H9 (cell line): ENCODE results near the gene DPH5. TPM values are rescaled to one million over a fixed set of nuclear protein-coding genes. Genes with fewer than 3 reads are reported as not detected.

Source experiments
- DNase-seq: peaks from one replicate; pipeline ENCODE4 v3.0.0-alpha.2; 2017
- H2AFZ ChIP-seq: one replicate; pipeline ENCODE4 v1.6.1; 2013; ENCODE audit warnings: mild to moderate bottlenecking, low read length, control low read depth, moderate library complexity
- H2AK5ac ChIP-seq: 2 replicates; pipeline ENCODE4 v1.6.1; 2013; ENCODE audit warnings: low read length, control low read depth, mixed read lengths; ENCODE audit not compliant: insufficient read length
- H2BK120ac ChIP-seq: one replicate; pipeline ENCODE4 v1.6.1; 2013; ENCODE audit warnings: low read depth, mild to moderate bottlenecking, low read length, control low read depth, inconsistent platforms; ENCODE audit not compliant: poor library complexity, severe bottlenecking
- H2BK12ac ChIP-seq: 2 replicates; pipeline ENCODE4 v1.6.1; 2013; ENCODE audit warnings: low read length, control low read depth, mixed read lengths, low read depth; ENCODE audit not compliant: insufficient read length
- H2BK15ac ChIP-seq: 2 replicates; pipeline ENCODE4 v1.6.1; 2013; ENCODE audit warnings: low read depth, low read length, control low read depth
- H2BK20ac ChIP-seq: one replicate; pipeline ENCODE4 v1.6.1; 2013; ENCODE audit warnings: low read depth, mild to moderate bottlenecking, low read length, control low read depth, inconsistent platforms; ENCODE audit not compliant: poor library complexity, severe bottlenecking
- H2BK5ac ChIP-seq: 2 replicates; pipeline ENCODE4 v1.6.1; 2013; ENCODE audit warnings: low read length, control low read depth, mixed read lengths; ENCODE audit not compliant: insufficient read length
- H3K14ac ChIP-seq: 2 replicates; pipeline ENCODE4 v1.6.1; 2013; ENCODE audit warnings: low read length, control low read depth; ENCODE audit not compliant: insufficient read depth
- H3K18ac ChIP-seq: 2 replicates; pipeline ENCODE4 v1.6.1; 2013; ENCODE audit warnings: low read depth, mild to moderate bottlenecking, mixed read lengths, low read length, control low read depth; ENCODE audit not compliant: insufficient read length
- H3K23ac ChIP-seq: 2 replicates; pipeline ENCODE4 v1.6.1; 2013; ENCODE audit warnings: low read length, control low read depth, mixed read lengths, low read depth; ENCODE audit not compliant: insufficient read length
- H3K23me2 ChIP-seq: 2 replicates; pipeline ENCODE4 v1.6.1; 2013; ENCODE audit warnings: low read depth, mild to moderate bottlenecking, mixed read lengths, low read length, control low read depth; ENCODE audit not compliant: insufficient read length, poor library complexity, severe bottlenecking
- H3K27ac ChIP-seq: 2 replicates; pipeline ENCODE4 v1.5.1; 2013; ENCODE audit warnings: low read length, control low read depth, mixed read lengths, low read depth; ENCODE audit not compliant: insufficient read length
- H3K27me3 ChIP-seq: 2 replicates; pipeline ENCODE4 v1.6.1; 2013; ENCODE audit warnings: low read length, control low read depth, inconsistent platforms; ENCODE audit not compliant: insufficient read depth
- H3K4ac ChIP-seq: 2 replicates; pipeline ENCODE4 v1.6.1; 2013; ENCODE audit warnings: low read depth, mild to moderate bottlenecking, control low read depth, inconsistent platforms, low read length, moderate library complexity
- H3K4me1 ChIP-seq: 2 replicates; pipeline ENCODE4 v1.6.1; 2013; ENCODE audit warnings: low read length, control low read depth, inconsistent platforms; ENCODE audit not compliant: insufficient read depth
- H3K4me2 ChIP-seq: 2 replicates; pipeline ENCODE4 v1.6.1; 2013; ENCODE audit warnings: low read length, control low read depth, mixed read lengths; ENCODE audit not compliant: insufficient read length, insufficient read depth
- H3K56ac ChIP-seq: 2 replicates; pipeline ENCODE4 v1.6.1; 2013; ENCODE audit warnings: low read depth, mild to moderate bottlenecking, mixed read lengths, low read length, control low read depth; ENCODE audit not compliant: insufficient read length
- H3K79me1 ChIP-seq: 2 replicates; pipeline ENCODE4 v1.6.1; 2013; ENCODE audit warnings: low read depth, mild to moderate bottlenecking, moderate library complexity, low read length, control low read depth, inconsistent platforms; ENCODE audit not compliant: insufficient read depth, poor library complexity, severe bottlenecking
- H3K79me2 ChIP-seq: 2 replicates; pipeline ENCODE4 v1.6.1; 2013; ENCODE audit warnings: low read length, control low read depth, inconsistent platforms; ENCODE audit not compliant: insufficient read depth
- H3K9ac ChIP-seq: 2 replicates; pipeline ENCODE4 v1.6.1; 2013; ENCODE audit warnings: low read length, control low read depth, mixed read lengths; ENCODE audit not compliant: insufficient read length; ENCODE audit errors: extremely low read depth
- H3K9me3 ChIP-seq: one replicate; pipeline ENCODE4 v1.6.1; 2013; ENCODE audit warnings: low read depth, low read length, inconsistent platforms; ENCODE audit not compliant: control insufficient read depth
- H3T11ph ChIP-seq: one replicate; pipeline ENCODE4 v1.6.1; 2013; ENCODE audit warnings: mild to moderate bottlenecking, low read length, control low read depth, inconsistent platforms
- H4K20me1 ChIP-seq: one replicate; pipeline ENCODE4 v1.6.1; 2013; ENCODE audit not compliant: control insufficient read depth, insufficient read length, insufficient read depth
- H4K5ac ChIP-seq: 2 replicates; pipeline ENCODE4 v1.6.1; 2013; ENCODE audit warnings: low read depth, mild to moderate bottlenecking, mixed read lengths, low read length, control low read depth; ENCODE audit not compliant: insufficient read length
- H4K8ac ChIP-seq: replicated peaks from 2 replicates; pipeline ENCODE4 v1.6.1; 2013; ENCODE audit warnings: low read length, control low read depth, mixed read lengths, low read depth; ENCODE audit not compliant: insufficient read length
- H4K91ac ChIP-seq: 2 replicates; pipeline ENCODE4 v1.6.1; 2013; ENCODE audit warnings: low read depth, mild to moderate bottlenecking, moderate library complexity, mixed read lengths, low read length, control low read depth; ENCODE audit not compliant: insufficient read length
- H3K27ac Mint-ChIP-seq, 3 experiments: 2 replicates in 2 of 3; 3 replicates in 1 of 3; pipeline ENCODE4 v1.8.0; 2020 to 2021; ENCODE audit warnings: mixed read lengths in 3 of 3, mild to moderate bottlenecking in 1 of 3, moderate library complexity in 1 of 3
- H3K27me3 Mint-ChIP-seq: 2 replicates; pipeline ENCODE4 v1.8.0; 2021; ENCODE audit warnings: low read depth, mild to moderate bottlenecking, moderate library complexity, mixed read lengths
- H3K36me3 Mint-ChIP-seq, 3 experiments: 2 replicates in 2 of 3; 3 replicates in 1 of 3; pipeline ENCODE4 v1.8.0; 2020 to 2021; ENCODE audit warnings: low read depth in 3 of 3, mixed read lengths in 3 of 3; ENCODE audit not compliant: insufficient read depth in 1 of 3
- H3K4me1 Mint-ChIP-seq, 2 experiments: 2 replicates each; pipeline ENCODE4 v1.8.0; 2020; ENCODE audit warnings: mixed read lengths in 2 of 2
- H3K4me3 Mint-ChIP-seq, 2 experiments: 2 replicates in 1 of 2; 3 replicates in 1 of 2; pipeline ENCODE4 v1.8.0; 2020 to 2021; ENCODE audit warnings: mild to moderate bottlenecking in 2 of 2, mixed read lengths in 2 of 2, moderate library complexity in 1 of 2
- H3K9me3 Mint-ChIP-seq, 2 experiments: 2 replicates in 1 of 2; 3 replicates in 1 of 2; pipeline ENCODE4 v1.8.0; 2020; ENCODE audit warnings: mild to moderate bottlenecking in 2 of 2, mixed read lengths in 2 of 2, moderate library complexity in 1 of 2
- WGBS: extraction: QIAGEN DNeasy Blood & Tissue Kit; methylation state at CpG from one replicate; pipeline ENCODE4 v1.1.7; 2013; ENCODE audit warnings: missing lambda C conversion rate, low lambda C conversion rate, mixed read lengths; ENCODE audit not compliant: insufficient read length; ENCODE audit errors: extremely low coverage; 5-methylcytosine and 5-hydroxymethylcytosine counted together
- total RNA-seq: library from RNA; stranded (reverse); gene quantifications from 2 replicates; pipeline ENCODE4 v1.2.1, GENCODE V29; 2021
- TF ChIP-seq, protein P1 (sequence below): fragments of 200-600 bp; sonication (generic); conservative IDR thresholded peaks from 3 replicates; pipeline ENCODE4 v1.8.0; 2021; ENCODE audit warnings: antibody characterized with exemption, mild to moderate bottlenecking

Gene DPH5
- total RNA-seq, 1 experiment from 2014 or later = 49.4 TPM

GRCh38 chr1:100979631-100980030 lies 46.0 kb downstream of the DPH5 start:
- peaks cover 7% of the 10 kb centered on the region in 2 experiments; a peak in 3 of 4 replicates for H3K4me1 Mint-ChIP-seq
- no peak overlapping the region for H3K27ac ChIP-seq
- no peak overlapping the region for H2AK5ac ChIP-seq
- H3K27me3 Mint-ChIP-seq = no peaks in the 10 kb centered on the region
- no peak overlapping the region for H3K4me2 ChIP-seq
- no peak overlapping the region for H2BK5ac ChIP-seq
- WGBS = no CpG with 5 or more reads among the region's 2 CpGs
- H2BK15ac ChIP-seq = no peak overlapping the region
- H3K56ac ChIP-seq = no peak overlapping the region
- H3K79me2 ChIP-seq = no peaks in the 10 kb centered on the region
- TF ChIP-seq, protein P1, sequence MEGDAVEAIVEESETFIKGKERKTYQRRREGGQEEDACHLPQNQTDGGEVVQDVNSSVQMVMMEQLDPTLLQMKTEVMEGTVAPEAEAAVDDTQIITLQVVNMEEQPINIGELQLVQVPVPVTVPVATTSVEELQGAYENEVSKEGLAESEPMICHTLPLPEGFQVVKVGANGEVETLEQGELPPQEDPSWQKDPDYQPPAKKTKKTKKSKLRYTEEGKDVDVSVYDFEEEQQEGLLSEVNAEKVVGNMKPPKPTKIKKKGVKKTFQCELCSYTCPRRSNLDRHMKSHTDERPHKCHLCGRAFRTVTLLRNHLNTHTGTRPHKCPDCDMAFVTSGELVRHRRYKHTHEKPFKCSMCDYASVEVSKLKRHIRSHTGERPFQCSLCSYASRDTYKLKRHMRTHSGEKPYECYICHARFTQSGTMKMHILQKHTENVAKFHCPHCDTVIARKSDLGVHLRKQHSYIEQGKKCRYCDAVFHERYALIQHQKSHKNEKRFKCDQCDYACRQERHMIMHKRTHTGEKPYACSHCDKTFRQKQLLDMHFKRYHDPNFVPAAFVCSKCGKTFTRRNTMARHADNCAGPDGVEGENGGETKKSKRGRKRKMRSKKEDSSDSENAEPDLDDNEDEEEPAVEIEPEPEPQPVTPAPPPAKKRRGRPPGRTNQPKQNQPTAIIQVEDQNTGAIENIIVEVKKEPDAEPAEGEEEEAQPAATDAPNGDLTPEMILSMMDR = no peak
- H2AFZ ChIP-seq = no peak overlapping the region
- no peak overlapping the region for H2BK20ac ChIP-seq
- no peak overlapping the region for H3K18ac ChIP-seq
- H2BK120ac ChIP-seq = no peak overlapping the region
- H3K4me3 Mint-ChIP-seq = no peak overlapping the region
- H4K5ac ChIP-seq = no peak overlapping the region
- peaks cover 7 to 21% (median 14%) of the 10 kb centered on the region in 3 experiments; a peak in 6 of 7 replicates for H3K36me3 Mint-ChIP-seq
- H4K8ac ChIP-seq = no peak overlapping the region
- H3K14ac ChIP-seq = no peak overlapping the region
- no peak overlapping the region for H3K23ac ChIP-seq
- no peaks in the 10 kb centered on the region for H3K79me1 ChIP-seq
- H3K9ac ChIP-seq = no peak overlapping the region
- no peaks in the 10 kb centered on the region for H3K4me1 ChIP-seq
- H4K20me1 ChIP-seq = no peaks in the 10 kb centered on the region
- no peaks in the 10 kb centered on the region for H3K9me3 ChIP-seq
- no peak overlapping the region for H3K27ac Mint-ChIP-seq
- no peaks in the 10 kb centered on the region for H3K23me2 ChIP-seq
- H3K27me3 ChIP-seq = no peaks in the 10 kb centered on the region
- no peaks in the 10 kb centered on the region for H3K9me3 Mint-ChIP-seq
- no peak overlapping the region for H3K4ac ChIP-seq
- no peak overlapping the region for H2BK12ac ChIP-seq
- H3T11ph ChIP-seq = no peak overlapping the region
- H4K91ac ChIP-seq = no peak overlapping the region
- no peak for DNase-seq
